ENCODE results near the gene PCDHA5.

PCDHA5 gene

GRCh38 chr5:140862441-140863295 is 41.3 kb downstream of the PCDHA5 start:
- DNase-seq: no peak

- no peak for DNase-seq
These were observed 47.5 kb downstream of the PCDHA5 start, which contains the start of gene PCDHA11 for GRCh38 chr5:140868721-140869554. Gene PCDHA11, plus strand, starts transcription at chr5:140868957. Its CDS starts 147 bp downstream, at chr5:140869104.

GRCh38 chr5:140869555-140869886 is 48.1 kb downstream of the PCDHA5 start:
- no peak for DNase-seq

- DNase-seq: no peak
These were observed 49.1 kb downstream of the PCDHA5 start for GRCh38 chr5:140870221-140871201.
